LNCAP (cell line): ENCODE data around the gene UGT3A1.

ENCODE experiments used
- CTCF ChIP-seq: fragments of 450-650 bp; IDR thresholded peaks from 2 replicates; pipeline ENCODE4 v1.5.1; 2017; ENCODE audit warnings: mild to moderate bottlenecking

UGT3A1 gene

GRCh38 chr5:35919191-35919590, 72.0 kb downstream of the UGT3A1 start:
- TF ChIP-seq CTCF, result no peak

GRCh38 chr5:35908814-35909213, 82.4 kb downstream of the UGT3A1 start:
- no peak for TF ChIP-seq CTCF

- TF ChIP-seq CTCF, result no peak
These were observed 83.0 kb downstream of the UGT3A1 start for GRCh38 chr5:35908228-35908627.

- TF ChIP-seq CTCF, result no peak
These were observed 86.6 kb downstream of the UGT3A1 start for GRCh38 chr5:35904443-35905132.

GRCh38 chr5:35903631-35904203, 87.5 kb downstream of the UGT3A1 start:
- TF ChIP-seq CTCF, result no peak

GRCh38 chr5:35902046-35902672, 89.0 kb downstream of the UGT3A1 start:
- no peak for TF ChIP-seq CTCF
